Central memory CD4-positive, alpha-beta T cell (primary cell): Measurements from ENCODE around the gene EOMES.

Experiments
- DNase-seq: peaks from one replicate; pipeline ENCODE4 v3.0.0; 2022
- total RNA-seq, 3 experiments: gene quantifications; one replicate each; lab custom pipeline; 2026; lab: John Stamatoyannopoulos, UW

Gene EOMES
- total RNA-seq = 0.11 to 0.39 (median 0.27) reads per million in 3 experiments

- peak; percentile 67 for DNase-seq
These were observed at the start of gene EOMES for GRCh38 chr3:27721717-27722564. Gene EOMES, minus strand, starts transcription at chr3:27722323. Its CDS starts 29 bp downstream, at chr3:27722294.

- DNase-seq = peak; percentile 6
These were observed 48.3 kb upstream of the EOMES start for GRCh38 chr3:27770384-27770783.

GRCh38 chr3:27767000-27767399, 44.9 kb upstream of the EOMES start:
- no peak for DNase-seq

- no peak for DNase-seq
These were observed 36.0 kb upstream of the EOMES start for GRCh38 chr3:27758083-27758482.

GRCh38 chr3:27756877-27757276, 34.8 kb upstream of the EOMES start:
- DNase-seq = no peak

- DNase-seq = peak; percentile 18
These were observed 30.8 kb upstream of the EOMES start for GRCh38 chr3:27752926-27753325.

GRCh38 chr3:27749643-27750042, 27.5 kb upstream of the EOMES start:
- DNase-seq = no peak

- no peak for DNase-seq
These were observed 24.7 kb upstream of the EOMES start for GRCh38 chr3:27746838-27747237.

- DNase-seq = no peak
These were observed 18.7 kb upstream of the EOMES start for GRCh38 chr3:27740854-27741253.

GRCh38 chr3:27737091-27737490, 15.0 kb upstream of the EOMES start:
- no peak for DNase-seq

- DNase-seq = no peak
These were observed 8.9 kb upstream of the EOMES start for GRCh38 chr3:27730774-27731659.

GRCh38 chr3:27729748-27730611, 7.9 kb upstream of the EOMES start:
- DNase-seq = no peak

- DNase-seq = no peak
These were observed 7.2 kb upstream of the EOMES start for GRCh38 chr3:27729325-27729724.

GRCh38 chr3:27728195-27729087, 6.3 kb upstream of the EOMES start:
- no peak for DNase-seq

GRCh38 chr3:27726240-27726639, 4.1 kb upstream of the EOMES start:
- no peak for DNase-seq

- DNase-seq = no peak
These were observed 2.5 kb upstream of the EOMES start for GRCh38 chr3:27724459-27725197.

- no peak for DNase-seq
These were observed 1.8 kb upstream of the EOMES start for GRCh38 chr3:27723815-27724458.

- no peak for DNase-seq
These were observed 1.3 kb upstream of the EOMES start for GRCh38 chr3:27723456-27723814.

- no peak for DNase-seq
These were observed 900 bp upstream of the EOMES start for GRCh38 chr3:27723001-27723445.
